Measurements from ENCODE around the gene ARMC12.

ARMC12 gene

DNA sequence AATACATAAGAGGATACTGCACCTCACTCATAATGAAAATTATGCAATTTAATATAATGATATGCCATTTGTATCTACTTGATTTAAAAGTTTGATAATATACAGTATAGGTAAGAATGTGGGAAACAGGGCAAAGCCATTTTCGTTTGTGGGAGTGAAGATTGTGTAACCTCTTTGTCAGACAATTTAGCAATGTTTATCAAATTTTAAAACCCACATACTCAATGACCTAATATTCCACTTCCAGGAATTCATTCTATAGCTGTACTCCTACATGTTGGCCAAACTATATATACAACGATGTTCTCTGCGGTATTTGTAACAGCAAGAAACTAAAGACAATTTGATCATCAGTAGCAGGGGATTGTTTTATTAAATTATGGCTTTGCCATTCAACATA, 30.4 kb upstream of the ARMC12 start:
- no peak for TF ChIP-seq YY1 (IDR thresholded peaks at IDR 0.05; ENCODE audit: low read depth)
- no peak for TF ChIP-seq NFIC (IDR thresholded peaks at IDR 0.05)
- TF ChIP-seq, protein P1, sequence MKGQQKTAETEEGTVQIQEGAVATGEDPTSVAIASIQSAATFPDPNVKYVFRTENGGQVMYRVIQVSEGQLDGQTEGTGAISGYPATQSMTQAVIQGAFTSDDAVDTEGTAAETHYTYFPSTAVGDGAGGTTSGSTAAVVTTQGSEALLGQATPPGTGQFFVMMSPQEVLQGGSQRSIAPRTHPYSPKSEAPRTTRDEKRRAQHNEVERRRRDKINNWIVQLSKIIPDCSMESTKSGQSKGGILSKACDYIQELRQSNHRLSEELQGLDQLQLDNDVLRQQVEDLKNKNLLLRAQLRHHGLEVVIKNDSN (IDR thresholded peaks at IDR 0.05) = no peak
- TF ChIP-seq RAD21 (IDR thresholded peaks at IDR 0.05; ENCODE audit: low read depth) = no peak
- TF ChIP-seq, protein P2, sequence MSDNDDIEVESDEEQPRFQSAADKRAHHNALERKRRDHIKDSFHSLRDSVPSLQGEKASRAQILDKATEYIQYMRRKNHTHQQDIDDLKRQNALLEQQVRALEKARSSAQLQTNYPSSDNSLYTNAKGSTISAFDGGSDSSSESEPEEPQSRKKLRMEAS (IDR thresholded peaks at IDR 0.05) = no peak
- no peak for TF ChIP-seq TEAD4 (IDR thresholded peaks at IDR 0.05)
- TF ChIP-seq CEBPB (IDR thresholded peaks at IDR 0.05) = no peak

DNA sequence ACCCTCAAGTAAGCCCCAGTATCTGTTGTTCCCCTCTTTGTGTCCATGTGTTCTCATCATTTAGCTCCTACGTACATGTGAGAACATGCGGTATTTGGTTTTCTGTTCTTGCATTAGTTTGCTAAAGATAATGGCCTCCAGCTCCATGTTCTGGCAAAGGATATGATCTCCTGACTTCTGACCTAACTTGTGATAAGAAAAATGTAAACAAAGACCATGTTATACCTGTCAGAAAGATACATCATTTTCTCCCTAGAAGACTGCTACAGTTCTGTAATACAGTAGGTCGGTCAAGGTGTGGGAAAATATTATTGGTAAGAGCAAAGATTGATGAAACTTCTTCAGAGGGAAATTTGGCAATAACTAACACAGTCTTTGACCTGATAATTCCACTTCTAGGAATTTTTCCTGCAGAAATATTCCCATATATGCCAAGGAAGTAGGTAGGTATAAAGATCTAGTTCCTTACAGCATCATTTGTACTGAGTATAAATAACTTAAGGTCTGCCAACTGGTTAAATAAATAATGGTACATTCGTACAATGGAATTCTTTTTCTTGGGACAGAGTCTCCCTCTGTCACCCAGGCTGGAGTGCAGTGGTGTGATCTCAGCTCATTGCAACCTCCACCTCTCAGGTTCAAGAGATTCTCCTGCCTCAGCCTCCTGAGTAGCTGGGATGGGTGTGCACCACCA, 29.0 kb upstream of the ARMC12 start:
- TF ChIP-seq, protein P3, sequence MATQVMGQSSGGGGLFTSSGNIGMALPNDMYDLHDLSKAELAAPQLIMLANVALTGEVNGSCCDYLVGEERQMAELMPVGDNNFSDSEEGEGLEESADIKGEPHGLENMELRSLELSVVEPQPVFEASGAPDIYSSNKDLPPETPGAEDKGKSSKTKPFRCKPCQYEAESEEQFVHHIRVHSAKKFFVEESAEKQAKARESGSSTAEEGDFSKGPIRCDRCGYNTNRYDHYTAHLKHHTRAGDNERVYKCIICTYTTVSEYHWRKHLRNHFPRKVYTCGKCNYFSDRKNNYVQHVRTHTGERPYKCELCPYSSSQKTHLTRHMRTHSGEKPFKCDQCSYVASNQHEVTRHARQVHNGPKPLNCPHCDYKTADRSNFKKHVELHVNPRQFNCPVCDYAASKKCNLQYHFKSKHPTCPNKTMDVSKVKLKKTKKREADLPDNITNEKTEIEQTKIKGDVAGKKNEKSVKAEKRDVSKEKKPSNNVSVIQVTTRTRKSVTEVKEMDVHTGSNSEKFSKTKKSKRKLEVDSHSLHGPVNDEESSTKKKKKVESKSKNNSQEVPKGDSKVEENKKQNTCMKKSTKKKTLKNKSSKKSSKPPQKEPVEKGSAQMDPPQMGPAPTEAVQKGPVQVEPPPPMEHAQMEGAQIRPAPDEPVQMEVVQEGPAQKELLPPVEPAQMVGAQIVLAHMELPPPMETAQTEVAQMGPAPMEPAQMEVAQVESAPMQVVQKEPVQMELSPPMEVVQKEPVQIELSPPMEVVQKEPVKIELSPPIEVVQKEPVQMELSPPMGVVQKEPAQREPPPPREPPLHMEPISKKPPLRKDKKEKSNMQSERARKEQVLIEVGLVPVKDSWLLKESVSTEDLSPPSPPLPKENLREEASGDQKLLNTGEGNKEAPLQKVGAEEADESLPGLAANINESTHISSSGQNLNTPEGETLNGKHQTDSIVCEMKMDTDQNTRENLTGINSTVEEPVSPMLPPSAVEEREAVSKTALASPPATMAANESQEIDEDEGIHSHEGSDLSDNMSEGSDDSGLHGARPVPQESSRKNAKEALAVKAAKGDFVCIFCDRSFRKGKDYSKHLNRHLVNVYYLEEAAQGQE (IDR thresholded peaks at IDR 0.05; ENCODE audit: low read depth) = no peak
- TF ChIP-seq TCF12 (IDR thresholded peaks at IDR 0.05; ENCODE audit: low read depth) (no peak), NFIC (IDR thresholded peaks at IDR 0.05) (no peak), EGR1 (IDR thresholded peaks at IDR 0.05) (no peak), RAD21 (IDR thresholded peaks at IDR 0.05; ENCODE audit: low read depth) (no peak), EP300 (IDR thresholded peaks at IDR 0.05; ENCODE audit: borderline replicate concordance) (no peak), CEBPB (IDR thresholded peaks at IDR 0.05) (no peak), TAF1 (IDR thresholded peaks at IDR 0.05; ENCODE audit: low read depth) (no peak), FOXM1 (IDR thresholded peaks at IDR 0.05; ENCODE audit: borderline replicate concordance, low read depth) (no peak)
- TF ChIP-seq, protein P1 (IDR thresholded peaks at IDR 0.05) = no peak

DNA sequence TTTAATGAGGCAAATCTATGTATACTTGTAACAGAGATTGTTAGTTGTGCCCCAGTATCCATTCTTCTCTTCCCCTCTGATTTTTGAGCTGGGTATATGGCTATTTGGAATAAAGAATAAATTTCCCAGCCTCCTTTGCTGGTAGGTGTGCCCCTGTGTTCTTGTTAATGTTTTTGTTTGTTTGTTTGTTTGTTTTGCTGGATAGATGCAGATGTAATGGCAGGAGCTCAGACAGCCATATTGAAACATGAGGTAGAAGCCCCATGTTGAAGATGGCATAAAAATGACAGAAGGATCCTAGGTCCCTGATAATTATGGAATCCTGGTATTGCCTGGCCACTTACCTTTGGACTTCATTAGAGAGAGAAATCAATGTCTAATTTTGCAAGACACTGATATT, 28.2 kb upstream of the ARMC12 start:
- no peak for TF ChIP-seq ZBTB7A (IDR thresholded peaks at IDR 0.05; ENCODE audit: low read depth)
- TF ChIP-seq, protein P3 (IDR thresholded peaks at IDR 0.05; ENCODE audit: low read depth) = no peak
- TF ChIP-seq EP300 (IDR thresholded peaks at IDR 0.05; ENCODE audit: borderline replicate concordance) = no peak
- TF ChIP-seq, protein P1 (IDR thresholded peaks at IDR 0.05) = no peak
- no peak for TF ChIP-seq TEAD4 (IDR thresholded peaks at IDR 0.05)
- TF ChIP-seq CEBPB (IDR thresholded peaks at IDR 0.05) = no peak
- TF ChIP-seq FOXM1 (IDR thresholded peaks at IDR 0.05; ENCODE audit: borderline replicate concordance, low read depth) = no peak
- TF ChIP-seq RAD21 (IDR thresholded peaks at IDR 0.05; ENCODE audit: low read depth) = no peak
- TF ChIP-seq CREB1 (IDR thresholded peaks at IDR 0.05; ENCODE audit: low read depth) = no peak
- no peak for TF ChIP-seq EGR1 (IDR thresholded peaks at IDR 0.05)
- TF ChIP-seq YY1 (IDR thresholded peaks at IDR 0.05; ENCODE audit: low read depth) = no peak
- TF ChIP-seq, protein P2 (IDR thresholded peaks at IDR 0.05) = no peak
- no peak for TF ChIP-seq NFIC (IDR thresholded peaks at IDR 0.05)
- TF ChIP-seq TAF1 (IDR thresholded peaks at IDR 0.05; ENCODE audit: low read depth) = no peak
- TF ChIP-seq TCF12 (IDR thresholded peaks at IDR 0.05; ENCODE audit: low read depth) = no peak

DNA sequence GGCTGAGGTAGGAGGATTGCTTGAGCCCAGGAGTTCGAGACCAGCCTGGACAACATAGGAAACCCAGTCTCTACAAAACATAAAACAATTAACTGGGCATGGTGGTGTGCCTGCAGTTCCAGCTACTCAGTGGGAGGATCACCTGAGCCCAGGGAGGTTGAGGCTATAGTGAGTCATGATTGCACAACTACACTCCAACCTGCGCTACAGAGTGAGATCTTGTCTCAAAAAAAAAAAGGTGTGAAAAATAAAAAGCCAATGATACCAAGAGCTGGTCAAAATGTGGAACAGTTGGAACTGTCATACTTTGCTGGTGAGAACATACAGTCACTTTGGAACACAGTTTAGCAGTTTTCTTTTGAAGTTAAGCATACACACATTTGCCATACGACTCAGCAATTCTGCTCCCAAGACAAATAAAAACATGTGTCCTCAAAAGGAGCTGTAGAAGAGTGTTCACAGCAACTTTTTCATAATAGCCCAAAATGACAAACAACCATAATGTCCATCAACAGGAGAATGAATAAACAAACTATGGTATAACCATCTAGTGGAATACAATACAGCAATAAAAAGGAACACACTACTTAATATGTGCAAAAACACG, 26.5 kb upstream of the ARMC12 start:
- TF ChIP-seq TAF1 (IDR thresholded peaks at IDR 0.05; ENCODE audit: low read depth) = no peak
- TF ChIP-seq CEBPB (IDR thresholded peaks at IDR 0.05) = peak; percentile 87

DNA sequence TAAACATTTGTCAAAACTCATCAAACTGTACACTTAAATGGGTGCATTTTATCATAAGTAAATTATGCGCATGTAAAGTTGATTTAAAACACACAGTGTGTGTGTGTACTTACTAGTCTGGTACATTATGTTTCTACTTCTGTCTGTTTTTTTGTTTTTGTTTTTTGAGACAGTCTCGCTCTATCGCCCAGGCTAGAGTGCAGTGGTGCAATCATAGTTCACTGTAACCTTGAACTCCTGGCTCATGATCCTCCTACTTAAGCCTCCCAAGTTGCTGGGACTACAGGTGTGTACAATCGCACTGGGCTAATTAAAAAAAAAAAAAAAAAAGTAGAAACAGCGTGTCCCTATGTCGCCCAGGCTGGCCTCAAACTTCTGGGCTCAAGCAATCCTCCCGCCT, 25.1 kb upstream of the ARMC12 start:
- TF ChIP-seq, protein P3 (IDR thresholded peaks at IDR 0.05; ENCODE audit: low read depth) = no peak
- TF ChIP-seq TCF12 (IDR thresholded peaks at IDR 0.05; ENCODE audit: low read depth) (no peak), ZBTB7A (IDR thresholded peaks at IDR 0.05; ENCODE audit: low read depth) (no peak), EGR1 (IDR thresholded peaks at IDR 0.05) (no peak), FOXM1 (IDR thresholded peaks at IDR 0.05; ENCODE audit: borderline replicate concordance, low read depth) (no peak), TEAD4 (IDR thresholded peaks at IDR 0.05) (no peak), CEBPB (IDR thresholded peaks at IDR 0.05) (no peak), EP300 (IDR thresholded peaks at IDR 0.05; ENCODE audit: borderline replicate concordance) (no peak), NFIC (IDR thresholded peaks at IDR 0.05) (no peak), YY1 (IDR thresholded peaks at IDR 0.05; ENCODE audit: low read depth) (no peak), RAD21 (IDR thresholded peaks at IDR 0.05; ENCODE audit: low read depth) (no peak), CREB1 (IDR thresholded peaks at IDR 0.05; ENCODE audit: low read depth) (no peak), TAF1 (IDR thresholded peaks at IDR 0.05; ENCODE audit: low read depth) (no peak)
- TF ChIP-seq, protein P2 (IDR thresholded peaks at IDR 0.05) = no peak
- TF ChIP-seq, protein P1 (IDR thresholded peaks at IDR 0.05) = no peak

Measured in Ishikawa (cell line).